GM18909 (cell line): ENCODE measurements around the gene GALNT18.

ENCODE experiments used
- ATAC-seq: cut with Tn5 transposase; IDR thresholded peaks from one replicate; pipeline ENCODE4 v1.9.1; 2021; ENCODE audit warnings: mild to moderate bottlenecking; ENCODE audit not compliant: unreplicated experiment, poor library complexity

GALNT18 gene

GRCh38 chr11:11570823-11571222, 51.0 kb downstream of the GALNT18 start:
- no peak for ATAC-seq

DNA sequence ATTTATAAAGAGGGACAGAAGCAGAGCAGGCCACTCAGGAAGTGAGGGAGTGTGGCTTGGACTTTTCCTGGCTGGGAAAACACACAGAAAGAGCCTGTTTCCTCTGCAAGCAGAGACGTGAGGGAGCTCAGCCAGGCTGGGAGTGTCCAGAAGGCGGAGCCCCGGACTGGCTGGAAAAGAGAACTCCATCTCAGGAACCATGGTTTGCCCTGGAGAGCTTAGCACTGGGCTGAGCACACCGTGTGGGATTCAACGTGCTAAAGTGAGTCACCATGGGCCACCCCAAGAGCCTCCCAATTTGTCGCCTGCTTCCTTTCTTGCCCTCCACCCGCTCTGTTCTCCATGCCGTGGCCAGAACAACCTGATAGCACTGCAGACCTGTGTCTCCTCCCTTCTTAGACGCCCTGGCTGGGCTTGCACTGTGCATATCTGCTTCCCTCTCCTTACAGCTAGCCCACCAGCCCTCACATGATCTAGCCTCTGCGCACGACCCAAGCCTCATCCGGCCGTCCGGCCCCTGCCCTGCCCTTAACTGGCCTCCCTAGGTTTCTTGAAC, 51.8 kb downstream of the GALNT18 start:
- no peak for ATAC-seq

GRCh38 chr11:11568651-11569229, 53.1 kb downstream of the GALNT18 start:
- ATAC-seq: no peak

DNA sequence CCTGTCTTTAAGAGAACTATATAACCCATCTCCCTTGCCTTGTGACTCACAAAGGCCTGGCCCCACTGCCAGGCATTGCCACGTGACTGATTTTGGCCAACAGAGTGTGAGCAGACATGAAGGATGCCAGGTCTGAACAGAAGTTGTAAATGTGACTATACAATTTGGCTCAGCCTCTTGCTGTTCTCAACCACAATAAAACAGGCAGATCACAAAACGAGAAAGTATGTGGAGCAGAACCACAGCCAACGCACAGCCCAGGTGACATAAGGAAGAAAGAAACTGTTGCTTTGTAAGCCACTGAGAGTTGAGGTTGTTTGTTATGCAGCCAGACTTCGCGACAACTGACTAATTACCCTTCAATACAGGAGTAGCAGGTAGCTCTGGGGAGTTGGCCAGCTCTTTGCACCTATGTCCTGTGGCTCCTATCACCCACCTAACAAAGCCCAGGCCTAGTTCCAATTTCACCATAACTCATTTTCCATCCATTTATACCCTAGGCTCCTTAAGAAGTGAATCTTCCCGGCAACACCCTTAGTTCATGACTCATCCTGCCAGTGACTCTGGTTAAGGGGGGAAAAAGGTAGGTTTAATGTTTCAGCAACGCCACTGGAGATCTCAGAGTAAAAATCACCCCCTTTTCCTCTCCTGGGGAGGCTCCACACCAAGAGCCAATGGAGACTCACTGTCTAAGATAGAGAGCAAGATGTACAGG, 53.7 kb downstream of the GALNT18 start:
- no peak for ATAC-seq

DNA sequence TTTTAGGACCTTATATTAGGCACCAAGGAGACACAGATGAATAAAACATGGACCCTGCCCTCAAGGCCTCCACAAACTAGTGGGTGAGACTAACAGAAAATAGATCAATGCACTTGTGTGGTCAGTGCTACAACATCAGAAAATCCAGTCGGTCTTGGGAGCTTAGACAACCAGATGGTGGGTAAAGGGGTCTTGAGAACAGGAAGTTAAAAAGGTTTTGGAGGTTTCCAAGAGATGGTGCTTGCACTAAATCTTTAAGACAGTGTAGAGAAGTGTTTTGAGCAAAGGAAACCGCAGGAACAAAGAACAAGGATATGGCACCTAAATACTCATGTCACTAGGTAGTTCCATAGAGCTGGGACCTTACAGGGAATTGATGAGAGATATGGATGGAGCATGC, 56.2 kb downstream of the GALNT18 start:
- ATAC-seq: no peak

- no peak for ATAC-seq
Measured at GRCh38 chr11:11563200-11563975, 58.4 kb downstream of the GALNT18 start.

DNA sequence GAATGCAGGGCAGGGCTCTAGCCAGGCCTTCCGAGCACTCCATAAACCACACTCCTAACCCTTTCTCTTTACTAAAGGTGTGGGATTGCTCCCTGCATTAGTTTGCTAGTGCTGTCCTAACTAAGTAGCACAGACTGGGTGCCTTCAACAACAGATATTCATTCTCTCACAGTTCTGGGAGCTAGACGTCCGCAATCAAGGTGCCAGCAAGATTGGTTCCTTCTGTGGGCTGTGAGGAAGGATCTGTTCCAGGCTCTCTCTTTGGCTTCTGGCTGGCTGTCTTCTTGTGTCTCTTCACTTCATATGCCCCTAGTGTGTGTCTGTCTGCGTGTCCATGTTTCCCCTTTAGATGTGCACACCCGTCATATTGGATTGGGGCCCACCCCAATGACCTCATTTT, 59.8 kb downstream of the GALNT18 start:
- ATAC-seq: no peak

DNA sequence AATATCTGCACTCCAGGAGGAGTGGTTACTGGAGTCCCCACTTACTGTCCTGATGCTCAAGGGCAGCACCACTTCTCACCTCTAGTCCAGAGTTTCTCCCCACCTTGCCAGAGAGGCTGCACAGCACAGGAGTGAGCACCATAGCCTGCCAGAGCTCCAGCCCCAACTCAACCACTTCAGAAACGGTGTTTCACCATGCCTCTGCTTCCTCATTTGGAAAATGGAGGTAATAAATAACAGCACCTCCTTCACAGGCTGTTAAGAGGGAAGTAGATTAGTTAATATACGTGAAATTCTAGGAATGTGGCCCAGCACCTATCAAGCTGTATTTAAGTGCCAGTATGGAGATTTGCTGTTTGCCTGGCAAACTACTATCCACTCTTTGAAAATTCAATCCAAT, 63.0 kb downstream of the GALNT18 start:
- no peak for ATAC-seq

- no peak for ATAC-seq
Measured at GRCh38 chr11:11558396-11558795, 63.4 kb downstream of the GALNT18 start.

- ATAC-seq: no peak
Measured at GRCh38 chr11:11555208-11555607, 66.6 kb downstream of the GALNT18 start.

DNA sequence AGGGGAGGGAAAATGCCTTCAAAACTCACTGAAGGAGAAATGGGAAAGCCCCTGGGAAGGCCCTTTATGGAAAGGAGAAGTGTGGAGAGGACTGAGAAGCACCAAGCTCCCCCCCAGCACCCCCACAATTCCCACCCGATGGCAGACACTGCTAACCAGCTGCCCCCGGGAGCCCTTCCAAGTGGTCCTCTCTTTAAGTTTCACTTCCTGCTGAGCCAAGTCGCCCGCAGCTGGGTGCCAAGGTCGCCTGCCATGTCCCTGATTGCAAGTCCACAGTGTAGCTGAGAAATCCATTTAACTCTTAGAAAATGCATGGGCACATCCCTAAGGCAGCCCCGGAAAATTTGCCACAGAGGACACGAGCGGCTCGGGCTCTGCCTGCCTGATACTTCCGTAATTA, 68.2 kb downstream of the GALNT18 start:
- no peak for ATAC-seq

DNA sequence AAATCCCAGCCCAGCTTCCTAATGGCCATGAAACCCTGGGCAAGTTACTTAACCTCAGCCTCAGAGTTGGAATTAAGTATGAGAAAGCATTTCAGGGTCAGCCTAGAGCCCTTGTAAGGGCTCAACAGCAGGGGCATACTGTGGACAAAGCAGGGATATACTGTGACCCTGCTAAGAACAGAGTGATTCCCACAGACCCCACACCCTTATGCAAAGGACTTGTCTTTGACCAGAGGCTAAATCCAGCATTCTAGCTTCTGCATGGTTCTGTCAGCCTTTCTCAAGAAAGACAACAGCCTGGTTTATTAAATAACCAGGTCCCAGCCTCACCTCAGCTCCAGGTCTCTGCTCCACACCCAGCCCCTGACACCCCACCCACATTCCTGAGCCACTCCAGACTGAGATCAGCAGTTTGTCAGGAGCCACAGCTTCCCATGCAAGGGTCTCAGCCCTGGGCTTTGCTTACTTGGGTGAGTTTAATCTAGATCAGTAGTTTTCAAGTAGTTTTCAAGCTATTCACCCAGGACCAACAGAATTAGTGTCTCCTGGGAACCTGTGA, 69.2 kb downstream of the GALNT18 start:
- ATAC-seq: no peak

- no peak for ATAC-seq
Measured at GRCh38 chr11:11550534-11550933, 71.3 kb downstream of the GALNT18 start.

GRCh38 chr11:11545285-11546275, 76.2 kb downstream of the GALNT18 start:
- no peak for ATAC-seq

DNA sequence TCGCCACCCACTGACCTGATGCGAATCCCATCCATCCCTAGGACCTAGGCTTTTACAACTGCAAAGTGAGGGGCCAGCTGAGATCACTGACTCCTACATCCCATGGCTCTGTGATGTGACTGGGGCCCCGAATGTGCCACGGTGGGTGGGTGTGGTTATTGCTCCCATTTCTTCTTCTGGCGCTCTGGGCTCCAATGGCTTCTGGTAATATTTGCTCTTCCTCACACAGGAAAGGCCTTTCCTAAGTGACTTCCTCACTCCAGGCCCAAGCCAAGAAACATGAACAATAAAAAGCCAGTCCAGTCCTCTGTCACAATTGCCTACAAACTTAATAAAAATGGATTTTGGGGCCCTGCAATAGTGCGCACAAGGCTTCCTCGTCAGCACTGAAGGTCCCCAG, 78.1 kb downstream of the GALNT18 start:
- ATAC-seq: no peak

DNA sequence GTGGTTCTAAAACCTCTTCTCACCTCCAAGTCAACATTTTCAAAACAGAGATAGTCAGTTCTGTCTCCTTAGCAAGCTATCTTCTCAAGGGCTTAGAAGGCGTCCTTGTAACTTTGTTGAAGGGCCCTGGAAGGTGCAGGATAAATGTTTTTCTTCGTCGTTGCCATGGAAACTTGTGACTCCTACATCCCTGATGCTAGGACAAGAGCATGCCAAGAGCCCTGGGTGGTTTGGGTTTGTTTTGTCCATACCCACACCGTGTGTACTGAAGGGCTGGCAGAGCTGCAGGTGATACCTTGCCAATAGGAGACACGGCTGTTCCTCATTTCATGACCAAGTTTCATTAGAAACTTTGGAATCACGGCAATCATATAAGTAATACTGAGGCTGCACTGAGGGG, 81.6 kb downstream of the GALNT18 start:
- ATAC-seq: no peak

DNA sequence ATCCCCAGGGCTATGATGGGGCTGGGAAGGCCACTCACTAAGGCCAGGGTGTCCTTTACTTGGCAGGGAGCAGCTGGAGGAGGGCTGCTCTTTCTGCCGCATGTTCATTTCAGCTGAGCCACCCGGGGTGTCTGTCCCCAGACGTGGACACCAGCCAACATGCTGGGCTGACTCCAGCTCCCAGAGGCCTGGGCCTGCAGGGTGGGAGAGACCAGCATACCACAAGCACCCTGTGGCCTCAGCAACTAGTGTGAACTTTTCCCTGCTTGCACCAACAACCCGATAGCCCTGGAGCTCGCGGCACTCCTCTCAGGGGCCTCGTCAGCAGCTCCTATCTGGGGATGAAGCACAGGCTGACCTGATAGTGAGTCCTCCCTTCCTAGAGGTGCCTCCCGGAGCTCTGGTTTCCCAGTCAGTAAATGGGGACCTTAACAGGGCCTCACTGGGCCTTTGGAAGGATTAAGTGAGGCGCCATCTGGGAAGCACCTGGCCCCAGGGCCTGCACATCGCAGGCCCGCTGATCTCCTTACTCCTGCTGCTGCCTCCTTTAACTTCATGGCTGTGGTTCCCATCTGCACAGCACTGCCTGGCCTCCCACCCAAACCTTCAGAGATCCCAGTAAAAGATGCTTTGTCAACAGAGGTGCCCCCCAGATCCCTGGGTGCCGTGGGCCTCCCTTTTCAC, 83.4 kb downstream of the GALNT18 start:
- ATAC-seq: no peak

GRCh38 chr11:11537871-11538270, 83.9 kb downstream of the GALNT18 start:
- ATAC-seq: no peak

DNA sequence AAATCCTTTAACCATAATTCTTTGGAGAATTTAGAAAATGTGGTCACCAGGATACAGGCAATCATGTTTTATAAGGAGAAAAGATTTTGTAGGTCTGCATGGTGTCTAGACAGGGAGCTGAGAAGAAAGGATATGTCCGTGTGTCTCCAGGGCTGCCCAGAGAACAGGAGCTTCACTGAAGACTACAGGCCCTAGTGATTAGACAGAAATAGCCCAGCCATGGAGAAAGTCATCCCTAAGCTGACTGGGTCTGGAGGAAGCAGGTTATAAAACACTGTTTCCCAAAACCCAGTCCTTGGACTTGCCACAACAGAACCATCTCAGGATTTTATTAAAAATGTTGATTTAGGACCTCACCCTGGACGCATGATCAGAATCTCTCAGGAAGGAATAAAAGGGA, 84.4 kb downstream of the GALNT18 start:
- ATAC-seq: no peak
